ENCODE results near the gene BCL2L1.
"Not testable (repeated sequence)": the region's sequence is repeated elsewhere in the genome, so short reads cannot be mapped to it uniquely, and the experiment has no call there.

The BCL2L1 gene

DNA sequence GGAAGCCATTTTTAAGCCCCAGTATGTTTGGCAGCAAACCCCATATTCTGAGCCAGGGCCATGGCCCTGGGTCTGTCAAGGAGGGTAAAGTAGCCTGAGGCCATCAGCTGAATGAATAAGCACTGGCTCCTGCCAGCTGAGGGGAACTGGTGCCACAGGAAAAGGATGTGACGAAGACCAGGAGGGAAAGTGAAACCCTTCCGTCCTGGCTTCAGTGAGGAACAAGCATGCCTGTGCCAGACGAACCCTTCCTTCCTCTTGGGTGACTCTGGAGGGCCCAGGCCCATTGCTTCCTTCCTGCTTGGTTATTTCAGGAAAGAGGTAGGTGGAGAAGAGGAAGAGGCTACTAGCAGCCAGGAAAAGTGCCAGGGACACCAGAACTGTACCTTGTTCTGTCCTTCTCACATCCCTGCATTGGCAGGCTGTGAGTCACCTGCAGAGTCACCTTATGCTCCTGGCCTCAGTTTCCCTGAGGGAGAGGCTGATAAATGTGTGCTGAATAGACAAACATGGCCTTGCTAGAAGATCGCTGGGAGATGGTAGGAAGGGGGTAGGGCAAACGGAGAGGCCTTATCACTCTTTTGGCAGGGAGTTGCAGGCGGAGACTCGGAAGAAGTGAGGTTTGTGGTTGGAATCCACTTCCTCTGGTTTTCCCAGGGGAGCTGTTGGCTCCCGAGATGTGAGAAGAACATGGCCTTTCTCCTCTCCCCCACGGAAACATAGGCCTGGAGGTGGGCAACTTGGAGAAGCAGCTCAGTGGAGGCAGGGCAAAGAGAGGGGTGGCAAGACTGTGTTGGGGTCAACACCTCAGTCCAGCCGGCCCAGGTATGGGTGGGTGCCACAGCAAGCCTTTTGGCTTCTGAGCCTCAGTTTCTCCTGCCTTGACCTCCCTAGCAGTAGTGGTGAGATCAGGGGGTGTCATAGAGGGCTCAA is 47.5 kb downstream of the BCL2L1 start:
- DNase-seq (ENCODE audit: low read depth in 2 of 2): peak; percentile 27 to 28

GRCh38 chr20:31673943-31674463 is 48.7 kb downstream of the BCL2L1 start:
- no peak for DNase-seq (ENCODE audit: low read depth in 2 of 2)

GRCh38 chr20:31673435-31673834 is 49.2 kb downstream of the BCL2L1 start:
- no peak for DNase-seq (ENCODE audit: low read depth in 2 of 2)

DNA sequence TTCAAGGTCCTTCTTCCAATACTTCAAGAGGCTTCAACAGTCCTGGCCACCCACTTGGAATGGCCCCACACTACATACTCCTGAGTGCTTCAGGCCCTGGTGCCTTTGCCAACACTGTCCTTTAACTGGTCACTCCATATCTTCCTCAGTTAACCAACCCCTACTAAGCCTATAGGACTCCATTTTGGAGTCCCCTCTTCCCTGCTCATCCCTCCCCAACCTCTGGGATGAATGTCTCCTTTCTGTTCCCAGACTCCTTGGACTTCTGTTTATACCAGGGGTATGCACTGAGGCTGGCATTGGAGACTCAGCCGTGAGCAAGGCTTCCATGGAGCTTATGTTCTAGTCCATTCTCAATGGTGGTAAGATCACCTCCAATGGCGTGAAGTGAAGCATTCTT is 51.3 kb downstream of the BCL2L1 start:
- DNase-seq (ENCODE audit: low read depth in 2 of 2): no peak

DNA sequence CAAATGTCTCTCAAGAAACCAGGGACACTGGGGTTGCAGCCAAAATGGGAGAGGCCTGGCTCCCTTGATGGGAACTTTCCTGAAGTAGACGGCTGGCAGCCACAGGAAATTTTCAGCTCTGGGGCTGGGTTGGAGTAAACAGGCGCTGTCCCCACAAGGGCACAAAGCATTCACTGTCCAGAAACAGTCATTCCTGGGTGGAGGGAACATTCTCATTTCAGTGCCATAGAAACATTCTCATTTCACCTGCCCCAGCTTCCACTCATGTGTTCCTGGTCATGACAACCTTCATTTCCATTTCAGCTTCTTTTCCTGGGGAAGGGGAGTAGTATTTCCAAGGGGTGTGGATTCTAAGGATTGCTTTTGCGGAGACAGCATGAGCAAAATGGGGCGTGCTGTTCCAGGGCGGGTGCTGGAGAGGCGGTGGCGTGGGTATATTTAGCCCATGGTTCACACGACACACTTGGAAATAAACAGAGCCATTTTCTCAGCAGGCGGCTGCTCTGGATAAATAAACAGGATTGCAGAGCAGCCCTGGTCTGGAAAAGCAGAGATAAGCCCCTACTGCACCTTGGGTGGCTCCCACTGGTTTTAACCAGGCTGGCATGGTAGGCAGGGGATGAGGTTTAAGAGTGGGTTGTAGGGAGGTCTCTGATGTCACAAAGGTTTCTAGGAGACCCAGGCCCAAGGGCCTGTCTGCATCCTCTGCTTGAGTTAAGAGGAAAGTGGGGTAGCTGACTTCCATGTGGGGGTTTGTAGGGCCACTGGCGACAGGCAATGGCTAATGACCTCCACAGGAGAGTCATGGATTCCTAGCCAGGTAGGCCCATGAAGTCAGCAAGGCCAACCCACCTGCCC is 52.1 kb downstream of the BCL2L1 start:
- DNase-seq (ENCODE audit: low read depth in 2 of 2): no peak

DNA sequence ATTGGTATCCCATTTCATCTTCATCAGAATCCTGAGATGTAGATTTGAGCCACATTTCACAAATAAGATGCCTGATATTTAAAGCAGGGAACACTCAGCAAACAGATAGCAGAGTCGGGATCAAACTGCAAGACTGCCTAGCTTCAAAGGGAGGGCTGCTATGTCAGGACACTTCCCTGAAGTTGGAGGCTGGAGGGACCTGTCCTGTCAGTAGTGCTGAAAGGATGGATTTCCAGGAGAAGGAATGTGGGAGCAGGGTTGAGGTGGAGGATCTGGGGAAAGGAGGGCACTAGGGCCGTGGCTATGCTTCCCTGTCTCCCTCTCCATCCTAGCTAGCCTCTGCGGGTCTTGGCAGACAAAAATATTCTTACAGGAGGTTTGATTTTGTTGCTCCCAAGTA is 52.8 kb downstream of the BCL2L1 start:
- no peak for DNase-seq (ENCODE audit: low read depth in 2 of 2)

GRCh38 chr20:31668944-31669343 is 53.7 kb downstream of the BCL2L1 start:
- not testable (repeated sequence) for DNase-seq (ENCODE audit: low read depth in 2 of 2)

GRCh38 chr20:31667315-31668285 is 55.1 kb downstream of the BCL2L1 start:
- DNase-seq (ENCODE audit: low read depth in 2 of 2): no peak

DNA sequence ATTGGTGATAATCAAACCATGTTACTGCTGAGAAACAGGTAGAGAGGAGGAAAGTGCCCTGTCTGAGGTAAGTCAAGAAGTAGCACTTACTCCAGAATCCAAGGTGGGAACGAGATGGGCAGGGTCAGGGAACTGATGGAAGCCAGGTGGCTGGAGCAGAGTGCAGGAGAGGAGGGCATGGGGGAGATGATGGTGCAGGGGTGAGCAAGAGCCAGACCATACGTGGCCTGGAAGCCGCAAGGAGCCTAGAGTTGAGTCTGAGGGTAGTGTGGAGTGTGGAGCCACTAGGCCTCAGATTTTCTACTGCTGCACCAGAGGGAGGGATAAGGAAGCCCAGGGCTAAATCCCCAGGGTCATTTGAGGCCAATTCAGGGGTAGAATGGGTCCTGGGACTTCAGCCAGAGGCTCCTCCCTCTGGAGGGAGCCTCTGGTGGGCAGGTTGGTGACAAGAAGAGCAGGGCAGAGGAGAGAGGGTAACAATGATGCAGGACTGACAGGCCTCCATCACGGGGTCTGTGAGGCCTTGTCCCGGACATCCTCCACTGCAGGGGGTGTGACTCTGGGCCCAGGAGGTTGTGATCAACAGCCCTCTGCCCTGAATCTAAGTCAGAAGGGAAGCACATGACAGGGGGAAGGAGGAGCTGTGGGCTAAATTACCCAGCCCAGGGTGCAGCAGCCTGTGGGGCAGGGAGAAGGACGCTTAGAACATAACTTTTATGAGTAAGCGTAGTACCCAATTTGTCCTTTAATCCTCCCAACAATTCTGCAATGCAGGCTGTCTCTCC is 56.2 kb downstream of the BCL2L1 start:
- no peak for DNase-seq (ENCODE audit: low read depth in 2 of 2)

- no peak for DNase-seq (ENCODE audit: low read depth in 2 of 2)
Measured at GRCh38 chr20:31665753-31666152, 56.9 kb downstream of the BCL2L1 start.

DNA sequence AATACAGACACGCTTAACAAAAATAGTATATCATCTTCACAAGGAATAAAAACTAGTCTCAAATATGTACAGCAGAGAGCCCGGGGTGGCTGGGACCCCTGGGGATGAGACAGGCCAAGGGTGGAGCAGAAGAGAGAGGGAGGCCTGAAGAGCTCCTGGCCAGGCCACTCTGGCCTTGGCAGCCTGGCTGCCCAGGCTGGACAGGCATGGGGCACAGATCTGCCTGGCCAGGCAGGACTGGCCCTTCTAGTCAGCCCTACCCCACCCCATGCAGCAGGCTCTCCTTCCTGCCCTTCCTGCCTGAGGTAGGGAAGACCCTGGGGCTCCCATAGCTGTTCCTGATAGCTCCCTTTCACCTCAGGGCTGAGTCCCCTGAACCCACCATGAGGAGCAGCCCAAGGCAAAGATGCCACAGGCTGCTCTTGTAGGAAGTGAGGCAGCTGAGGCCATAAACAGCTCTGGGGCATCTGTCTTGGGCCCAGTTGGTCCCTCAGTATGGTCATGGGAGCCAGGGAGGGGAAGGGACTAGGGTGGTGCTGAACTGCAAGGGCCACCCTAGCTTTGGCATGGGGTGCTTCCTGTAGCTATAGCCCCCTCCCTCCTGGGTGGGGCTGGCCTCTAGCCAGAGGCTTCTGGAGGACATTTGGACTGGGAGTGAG is 57.8 kb downstream of the BCL2L1 start:
- no peak for DNase-seq (ENCODE audit: low read depth in 2 of 2)

- DNase-seq (ENCODE audit: low read depth in 2 of 2): no peak
Measured at GRCh38 chr20:31663838-31664695, 58.6 kb downstream of the BCL2L1 start.

DNA sequence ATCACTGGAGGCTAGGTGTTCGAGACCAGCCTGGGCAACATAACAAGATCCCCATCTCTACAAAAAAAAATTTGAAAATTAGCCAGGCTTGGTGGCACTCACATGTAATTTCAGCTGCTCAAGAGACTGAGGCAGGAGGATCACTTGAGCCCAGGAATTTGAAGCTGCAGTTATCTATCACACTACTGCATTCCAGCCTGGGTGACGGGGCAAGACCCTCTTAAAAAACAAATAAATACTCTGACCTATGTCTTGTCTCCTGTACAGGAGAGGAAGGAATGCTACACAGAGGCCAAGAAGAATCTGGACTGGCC is 59.2 kb downstream of the BCL2L1 start:
- DNase-seq (ENCODE audit: low read depth in 2 of 2): no peak

- DNase-seq (ENCODE audit: low read depth in 2 of 2): no peak
Measured at GRCh38 chr20:31662372-31662854, 60.3 kb downstream of the BCL2L1 start.

- peak; percentile 66 to 71 for DNase-seq (ENCODE audit: low read depth in 2 of 2)
Measured at GRCh38 chr20:31661625-31662371, 60.9 kb downstream of the BCL2L1 start.

- no peak for DNase-seq (ENCODE audit: low read depth in 2 of 2)
Measured at GRCh38 chr20:31654534-31654933, 68.1 kb downstream of the BCL2L1 start.

GRCh38 chr20:31653561-31653960 is 69.1 kb downstream of the BCL2L1 start:
- no peak for DNase-seq (ENCODE audit: low read depth in 2 of 2)

DNA sequence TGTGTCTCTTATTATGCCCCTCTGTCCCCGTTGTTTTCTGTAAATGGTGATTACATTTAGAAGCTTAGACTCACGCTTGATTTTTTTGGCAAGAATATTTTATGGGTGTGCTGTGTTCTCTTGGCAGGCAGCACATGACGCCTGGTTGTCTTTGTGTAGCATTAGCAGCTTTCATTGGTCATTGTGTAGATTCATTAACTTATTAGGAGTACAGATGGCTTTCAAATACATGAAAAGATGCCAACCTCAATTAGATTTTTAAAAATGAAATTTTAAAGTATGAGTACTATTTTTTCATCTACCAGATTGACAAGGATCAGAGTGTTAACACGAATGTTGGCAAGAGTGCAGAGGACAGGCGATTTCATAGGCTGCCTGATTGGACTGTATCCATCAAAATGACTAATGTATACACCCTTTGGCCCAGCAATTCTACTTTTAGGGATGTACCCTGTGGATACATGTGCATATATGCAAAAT is 69.7 kb downstream of the BCL2L1 start:
- no peak for DNase-seq (ENCODE audit: low read depth in 2 of 2)

Data from activated CD4-positive, alpha-beta T cell treated with anti-CD3 and anti-CD28 coated beads for 24 hours (primary cell).